Measurements from ENCODE around the gene GOLGA2. TPM values are rescaled to one million over a fixed set of nuclear protein-coding genes. Genes with fewer than 3 reads are reported as not detected.

GOLGA2 gene
- total RNA-seq, 1 donor from 2014 or later = 85.1 TPM

DNA sequence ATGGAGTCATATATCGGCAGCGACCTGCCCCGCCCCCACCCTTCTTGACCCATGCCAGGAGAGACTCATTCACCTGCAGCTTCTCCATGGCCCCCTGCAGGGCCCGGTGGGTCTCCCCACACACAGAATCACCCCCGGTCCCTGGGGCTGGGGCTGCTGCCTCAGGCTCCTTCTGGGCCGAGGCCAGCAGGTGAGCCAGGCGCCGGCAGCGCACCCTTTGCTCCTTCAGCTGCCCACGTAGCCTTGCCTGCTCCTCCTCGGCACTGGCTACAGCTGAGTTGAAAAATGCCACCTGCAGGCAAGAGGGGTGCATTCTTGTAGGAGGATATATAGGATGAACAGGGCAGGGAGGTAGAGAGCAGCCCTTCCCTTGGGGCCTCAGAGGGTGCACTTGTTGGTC is 17.9 kb downstream of the GOLGA2 start:
- no peaks in the 10 kb centered on the region for H3K9me3 ChIP-seq (ENCODE audit: control insufficient read depth in 3 of 3, low read length in 3 of 3)
- H3K36me3 ChIP-seq (ENCODE audit: control insufficient read depth in 3 of 3, insufficient read depth in 3 of 3, low read length in 3 of 3) = peaks cover 54 to 60% (median 58%) of the 10 kb centered on the region in 3 donors
- H3K27me3 ChIP-seq (ENCODE audit: control insufficient read depth in 3 of 3, insufficient read depth in 3 of 3, low read length in 3 of 3) = peaks cover 0 to 5% (median 0%) of the 10 kb centered on the region in 3 donors
- H3K4me1 ChIP-seq (ENCODE audit: control insufficient read depth in 3 of 3, insufficient read depth in 3 of 3, low read length in 3 of 3) = no peaks in the 10 kb centered on the region
- H3K27ac ChIP-seq (ENCODE audit: low read depth, low read length) = no peak overlapping the region
- no peak overlapping the region for H3K4me3 ChIP-seq (ENCODE audit: low read length in 3 of 3)
- no peak overlapping the region for H3K9ac ChIP-seq (ENCODE audit: low read depth in 1 of 3, low read length in 3 of 3)

DNA sequence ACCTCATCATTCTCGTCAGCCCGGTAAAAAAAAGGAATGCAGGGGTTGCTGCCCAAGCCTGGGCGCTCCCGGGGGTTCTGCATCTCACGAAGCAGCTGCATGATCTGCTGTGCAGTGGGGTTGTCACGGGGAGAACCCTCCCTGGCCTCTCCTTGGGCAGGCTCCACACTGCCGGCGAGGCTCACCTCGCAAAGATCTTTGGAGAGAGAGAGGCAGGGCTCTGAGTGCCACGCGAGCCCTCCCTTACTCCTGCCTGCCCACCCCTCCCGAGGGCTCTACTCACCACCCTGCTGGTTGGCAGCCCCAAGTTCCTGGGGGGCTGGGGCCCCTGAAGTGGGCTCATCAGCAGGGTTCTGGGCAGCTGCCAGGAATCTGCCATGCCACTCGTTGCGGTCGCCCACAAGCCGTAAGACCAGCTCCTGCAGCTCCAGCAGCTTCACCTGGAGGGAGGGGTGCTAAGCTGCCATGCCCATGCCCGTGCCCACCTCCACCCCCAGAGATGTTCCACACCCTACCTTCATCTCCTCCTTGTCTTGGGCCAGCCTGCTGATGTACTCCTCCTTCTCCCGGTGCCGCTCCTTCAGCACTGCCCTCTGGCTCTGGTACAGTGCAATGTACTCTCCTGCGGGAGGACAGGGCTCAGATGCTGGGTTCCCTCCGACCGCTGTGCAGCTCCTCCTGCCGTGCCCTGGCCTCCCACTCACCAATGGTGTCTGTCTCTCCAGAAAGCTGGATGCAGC is 18.6 kb downstream of the GOLGA2 start:
- Histone ChIP-seq H3K27me3 (ENCODE audit: control insufficient read depth in 3 of 3, insufficient read depth in 3 of 3, low read length in 3 of 3) (peaks cover 0 to 10% (median 3%) of the 10 kb centered on the region in 3 donors), H3K4me1 (ENCODE audit: control insufficient read depth in 3 of 3, insufficient read depth in 3 of 3, low read length in 3 of 3) (no peaks in the 10 kb centered on the region), H3K9ac (ENCODE audit: low read depth in 1 of 3, low read length in 3 of 3) (no peak overlapping the region), H3K27ac (ENCODE audit: low read depth, low read length) (no peak overlapping the region), H3K36me3 (ENCODE audit: control insufficient read depth in 3 of 3, insufficient read depth in 3 of 3, low read length in 3 of 3) (peaks cover 48 to 54% (median 52%) of the 10 kb centered on the region in 3 donors), H3K4me3 (ENCODE audit: low read length in 3 of 3) (no peak overlapping the region), H3K9me3 (ENCODE audit: control insufficient read depth in 3 of 3, low read length in 3 of 3) (no peaks in the 10 kb centered on the region)

DNA sequence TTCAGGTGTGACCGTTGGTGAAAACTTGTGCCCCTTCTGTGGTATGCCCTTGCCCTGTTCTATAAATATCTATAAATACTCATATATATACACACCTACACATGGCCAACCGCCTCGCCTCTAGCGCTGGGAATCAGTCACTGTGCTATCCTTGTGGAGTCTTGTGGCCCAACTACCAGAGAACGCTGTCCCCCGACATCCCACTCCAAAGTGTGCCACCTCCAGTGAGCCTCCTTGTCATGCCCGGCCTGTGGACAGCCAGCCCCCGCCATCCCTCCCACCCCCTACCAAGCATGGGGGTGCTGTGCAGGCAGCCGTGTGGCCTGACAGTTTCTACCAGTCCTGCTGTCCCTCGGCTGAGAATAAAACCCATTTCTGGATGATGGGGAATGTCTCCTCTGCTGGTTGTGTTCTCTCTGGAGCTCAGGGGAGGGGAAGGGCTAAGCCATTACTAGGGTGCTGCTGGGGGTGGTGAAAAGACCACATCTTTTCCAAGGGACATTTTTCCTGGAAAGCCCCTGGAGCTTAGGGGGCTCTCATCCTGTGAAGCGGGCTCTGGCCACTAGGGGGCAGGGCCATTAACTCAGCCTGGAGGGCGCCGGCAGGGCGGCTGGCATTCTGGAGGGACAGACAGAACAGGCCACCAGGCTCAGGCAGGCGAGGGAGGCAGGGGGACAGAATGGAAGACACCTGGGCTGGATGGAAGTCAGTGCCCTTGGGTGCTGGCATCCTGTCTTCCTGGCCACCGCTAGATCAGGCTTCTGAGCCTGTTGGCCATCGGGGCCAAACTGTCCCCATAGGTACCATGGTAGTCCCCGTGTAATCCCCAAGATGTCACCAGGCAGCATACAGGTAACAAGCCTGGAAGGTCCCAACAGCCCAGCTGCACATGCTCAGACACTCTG is 20.7 kb downstream of the GOLGA2 start:
- H3K4me1 ChIP-seq (ENCODE audit: control insufficient read depth in 3 of 3, insufficient read depth in 3 of 3, low read length in 3 of 3) = peaks cover 5 to 12% (median 6%) of the 10 kb centered on the region in 3 donors
- peaks cover 7 to 26% (median 18%) of the 10 kb centered on the region in 3 donors for H3K27me3 ChIP-seq (ENCODE audit: control insufficient read depth in 3 of 3, insufficient read depth in 3 of 3, low read length in 3 of 3)
- no peaks in the 10 kb centered on the region for H3K9me3 ChIP-seq (ENCODE audit: control insufficient read depth in 3 of 3, low read length in 3 of 3)
- H3K4me3 ChIP-seq (ENCODE audit: low read length in 3 of 3) = no peak overlapping the region
- no peak overlapping the region for H3K9ac ChIP-seq (ENCODE audit: low read depth in 1 of 3, low read length in 3 of 3)
- peaks cover 27 to 34% (median 31%) of the 10 kb centered on the region in 3 donors for H3K36me3 ChIP-seq (ENCODE audit: control insufficient read depth in 3 of 3, insufficient read depth in 3 of 3, low read length in 3 of 3)
- no peak overlapping the region for H3K27ac ChIP-seq (ENCODE audit: low read depth, low read length)

DNA sequence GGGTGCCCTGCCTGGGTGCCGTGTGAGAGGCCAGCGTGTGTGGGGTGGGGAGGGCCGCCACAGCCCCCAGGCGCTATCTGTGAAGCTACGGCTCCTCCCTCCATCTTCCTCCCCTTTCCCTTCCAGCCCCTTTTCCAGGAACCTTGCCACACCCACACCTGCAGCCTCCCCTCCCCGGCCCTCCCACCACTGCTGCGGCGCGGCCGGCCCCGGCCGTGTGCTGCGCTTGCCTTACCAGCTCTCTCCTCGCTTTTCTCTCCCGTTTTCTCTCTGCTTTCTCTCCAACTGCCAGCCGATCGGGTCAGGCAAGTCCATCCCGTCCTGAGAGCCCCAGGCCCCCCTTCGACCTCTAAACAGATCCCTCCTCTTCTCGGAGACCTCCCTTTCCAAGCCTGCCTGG is 21.4 kb downstream of the GOLGA2 start:
- H3K27me3 ChIP-seq (ENCODE audit: control insufficient read depth in 3 of 3, insufficient read depth in 3 of 3, low read length in 3 of 3) = peaks cover 7 to 29% (median 20%) of the 10 kb centered on the region in 3 donors
- H3K9ac ChIP-seq (ENCODE audit: low read depth in 1 of 3, low read length in 3 of 3) = no peak overlapping the region
- no peak overlapping the region for H3K27ac ChIP-seq (ENCODE audit: low read depth, low read length)
- H3K9me3 ChIP-seq (ENCODE audit: control insufficient read depth in 3 of 3, low read length in 3 of 3) = no peaks in the 10 kb centered on the region
- no peak overlapping the region for H3K4me3 ChIP-seq (ENCODE audit: low read length in 3 of 3)
- peaks cover 19 to 26% (median 23%) of the 10 kb centered on the region in 3 donors for H3K36me3 ChIP-seq (ENCODE audit: control insufficient read depth in 3 of 3, insufficient read depth in 3 of 3, low read length in 3 of 3)
- peaks cover 5 to 12% (median 6%) of the 10 kb centered on the region in 3 donors for H3K4me1 ChIP-seq (ENCODE audit: control insufficient read depth in 3 of 3, insufficient read depth in 3 of 3, low read length in 3 of 3)

DNA sequence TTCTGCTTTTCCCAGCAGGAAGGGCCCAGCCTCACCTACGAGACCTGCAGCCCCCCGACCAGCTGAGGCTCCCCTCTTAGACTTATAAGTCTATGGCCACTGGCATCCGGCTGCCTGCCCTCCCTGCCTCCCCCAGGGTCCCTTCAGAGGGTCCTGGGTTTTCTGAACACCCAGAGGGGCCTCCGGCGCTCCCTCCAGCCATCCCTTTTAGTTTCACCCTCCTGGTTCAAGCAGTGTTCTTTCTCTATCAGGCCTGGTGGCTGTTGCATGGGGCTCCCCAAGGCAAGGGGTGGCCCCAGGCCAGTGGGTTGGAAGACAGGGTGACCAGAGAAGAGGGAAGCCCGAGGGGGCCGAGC is 21.8 kb downstream of the GOLGA2 start:
- H3K27ac ChIP-seq (ENCODE audit: low read depth, low read length) = no peak overlapping the region
- no peak overlapping the region for H3K4me3 ChIP-seq (ENCODE audit: low read length in 3 of 3)
- H3K27me3 ChIP-seq (ENCODE audit: control insufficient read depth in 3 of 3, insufficient read depth in 3 of 3, low read length in 3 of 3) = peaks cover 7 to 29% (median 20%) of the 10 kb centered on the region in 3 donors
- peaks cover 5 to 12% (median 6%) of the 10 kb centered on the region in 3 donors for H3K4me1 ChIP-seq (ENCODE audit: control insufficient read depth in 3 of 3, insufficient read depth in 3 of 3, low read length in 3 of 3)
- H3K36me3 ChIP-seq (ENCODE audit: control insufficient read depth in 3 of 3, insufficient read depth in 3 of 3, low read length in 3 of 3) = peaks cover 15 to 23% (median 19%) of the 10 kb centered on the region in 3 donors
- no peak overlapping the region for H3K9ac ChIP-seq (ENCODE audit: low read depth in 1 of 3, low read length in 3 of 3)
- no peaks in the 10 kb centered on the region for H3K9me3 ChIP-seq (ENCODE audit: control insufficient read depth in 3 of 3, low read length in 3 of 3)

DNA sequence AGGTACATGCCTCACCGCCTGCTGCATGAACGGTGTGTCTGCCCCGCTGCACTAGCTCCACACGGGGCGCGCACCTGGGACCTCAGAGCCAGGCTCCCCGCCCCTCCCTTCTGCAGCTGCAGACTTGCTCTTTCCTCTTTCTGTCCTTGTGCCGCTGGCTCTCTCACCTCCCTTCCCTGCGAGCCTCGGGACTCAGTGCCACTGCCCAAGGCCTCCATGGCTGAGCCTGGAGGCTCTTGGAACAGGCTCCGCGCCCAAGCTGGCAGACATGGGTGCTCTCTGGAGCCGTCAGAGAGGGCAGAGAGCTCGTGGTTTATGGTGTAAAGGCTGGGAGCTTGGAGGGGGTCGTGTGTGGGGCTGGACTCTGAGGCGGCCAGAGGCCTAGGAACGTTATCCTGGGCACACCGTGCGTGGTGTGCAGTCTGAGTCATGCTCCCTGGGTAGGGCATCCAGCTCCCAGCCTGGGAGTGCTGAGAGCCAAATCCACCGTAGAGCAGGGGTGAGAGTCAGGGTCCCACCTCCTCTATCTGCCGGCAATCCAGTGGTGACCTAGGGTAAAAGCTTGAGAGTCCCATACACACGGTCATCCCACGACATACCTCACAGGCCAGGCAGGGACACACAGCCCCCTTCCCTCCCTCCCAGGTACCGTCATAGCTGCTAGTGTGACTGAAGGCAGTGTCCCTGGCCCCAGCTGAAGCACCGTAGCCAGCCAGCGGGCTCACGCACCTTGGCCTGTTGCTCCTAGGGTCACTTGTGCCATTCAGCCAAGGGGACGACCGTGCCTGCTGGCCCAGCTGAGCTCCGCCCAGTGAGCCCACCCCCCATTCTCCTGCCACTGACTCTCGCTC is 22.4 kb downstream of the GOLGA2 start:
- H3K36me3 ChIP-seq (ENCODE audit: control insufficient read depth in 3 of 3, insufficient read depth in 3 of 3, low read length in 3 of 3) = peaks cover 11 to 18% (median 13%) of the 10 kb centered on the region in 3 donors
- H3K27ac ChIP-seq (ENCODE audit: low read depth, low read length) = no peak overlapping the region
- H3K9ac ChIP-seq (ENCODE audit: low read depth in 1 of 3, low read length in 3 of 3) = no peak overlapping the region
- no peak overlapping the region for H3K4me3 ChIP-seq (ENCODE audit: low read length in 3 of 3)
- H3K9me3 ChIP-seq (ENCODE audit: control insufficient read depth in 3 of 3, low read length in 3 of 3) = no peaks in the 10 kb centered on the region
- peaks cover 7 to 32% (median 20%) of the 10 kb centered on the region in 3 donors for H3K27me3 ChIP-seq (ENCODE audit: control insufficient read depth in 3 of 3, insufficient read depth in 3 of 3, low read length in 3 of 3)
- H3K4me1 ChIP-seq (ENCODE audit: control insufficient read depth in 3 of 3, insufficient read depth in 3 of 3, low read length in 3 of 3) = peaks cover 5 to 12% (median 6%) of the 10 kb centered on the region in 3 donors

DNA sequence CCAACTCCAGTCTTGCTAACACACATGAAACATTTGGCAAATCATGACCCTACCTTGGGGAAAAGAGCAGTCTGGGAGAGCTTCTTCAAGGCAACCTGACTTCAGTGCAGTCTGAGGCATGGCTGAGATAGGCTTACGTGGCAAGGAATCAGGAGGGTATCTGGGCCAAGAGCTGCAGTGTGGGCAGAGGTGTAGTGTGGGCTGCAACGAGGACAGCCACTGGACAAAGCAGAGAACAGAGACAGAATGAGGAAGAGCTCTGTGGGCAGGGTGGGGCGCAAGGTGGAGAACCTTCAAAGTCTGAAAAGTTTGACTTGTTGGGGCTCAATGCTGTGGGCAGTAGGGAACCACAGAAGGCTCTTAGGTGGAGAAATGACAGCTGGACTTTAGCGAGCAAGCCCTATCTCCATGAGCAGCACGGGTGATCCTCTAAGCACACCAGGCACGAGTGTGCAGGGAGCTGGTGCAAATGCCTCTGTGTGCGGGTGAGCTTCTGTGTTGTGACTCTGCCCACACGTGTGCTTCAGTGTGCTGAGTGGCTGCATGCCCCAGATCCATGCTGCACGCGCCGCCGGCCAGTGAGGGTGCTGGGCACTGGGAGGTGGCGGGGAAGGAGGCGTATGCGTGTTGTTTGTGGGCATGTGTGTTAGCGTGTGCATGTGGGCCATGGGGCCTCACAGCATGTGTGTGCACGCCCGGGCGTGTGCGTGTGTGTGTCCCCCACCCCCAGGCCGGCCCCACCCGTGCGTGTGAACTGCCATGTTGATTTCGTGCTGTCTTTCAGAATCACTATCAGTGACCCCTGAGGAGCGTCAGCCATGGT is 23.3 kb downstream of the GOLGA2 start:
- Histone ChIP-seq H3K9me3 (ENCODE audit: control insufficient read depth in 3 of 3, low read length in 3 of 3) (no peaks in the 10 kb centered on the region), H3K4me1 (ENCODE audit: control insufficient read depth in 3 of 3, insufficient read depth in 3 of 3, low read length in 3 of 3) (peaks cover 5 to 12% (median 6%) of the 10 kb centered on the region in 3 donors), H3K4me3 (ENCODE audit: low read length in 3 of 3) (no peak overlapping the region), H3K27ac (ENCODE audit: low read depth, low read length) (no peak overlapping the region), H3K9ac (ENCODE audit: low read depth in 1 of 3, low read length in 3 of 3) (no peak overlapping the region), H3K36me3 (ENCODE audit: control insufficient read depth in 3 of 3, insufficient read depth in 3 of 3, low read length in 3 of 3) (peaks cover 3 to 12% (median 6%) of the 10 kb centered on the region in 3 donors), H3K27me3 (ENCODE audit: control insufficient read depth in 3 of 3, insufficient read depth in 3 of 3, low read length in 3 of 3) (peaks cover 7 to 33% (median 20%) of the 10 kb centered on the region in 3 donors)

DNA sequence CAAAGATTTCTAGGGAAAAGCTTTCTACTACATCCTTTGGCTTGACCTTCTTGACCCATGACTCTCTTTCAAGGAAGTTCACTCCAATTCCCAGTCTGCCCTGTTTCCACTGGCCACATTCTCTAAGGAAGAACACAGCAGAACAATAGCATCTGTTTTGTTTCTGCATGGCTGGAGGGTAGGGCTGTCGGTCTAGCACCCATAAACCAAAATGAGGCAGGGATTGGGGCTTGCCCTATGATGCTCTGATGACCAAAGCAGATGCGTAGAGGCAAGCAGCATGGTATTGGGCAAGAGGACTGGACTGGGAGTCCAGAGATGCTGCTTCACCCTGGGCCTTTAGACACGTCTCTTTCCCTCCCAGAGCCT is 24.1 kb downstream of the GOLGA2 start:
- Histone ChIP-seq H3K9ac (ENCODE audit: low read depth in 1 of 3, low read length in 3 of 3) (no peak overlapping the region), H3K4me3 (ENCODE audit: low read length in 3 of 3) (no peak overlapping the region), H3K27ac (ENCODE audit: low read depth, low read length) (no peak overlapping the region), H3K9me3 (ENCODE audit: control insufficient read depth in 3 of 3, low read length in 3 of 3) (no peaks in the 10 kb centered on the region), H3K4me1 (ENCODE audit: control insufficient read depth in 3 of 3, insufficient read depth in 3 of 3, low read length in 3 of 3) (peaks cover 5 to 12% (median 6%) of the 10 kb centered on the region in 3 donors), H3K36me3 (ENCODE audit: control insufficient read depth in 3 of 3, insufficient read depth in 3 of 3, low read length in 3 of 3) (peaks cover 0 to 4% (median 0%) of the 10 kb centered on the region in 3 donors), H3K27me3 (ENCODE audit: control insufficient read depth in 3 of 3, insufficient read depth in 3 of 3, low read length in 3 of 3) (peaks cover 7 to 33% (median 24%) of the 10 kb centered on the region in 3 donors)

Measured in skeletal muscle tissue (tissue), 4 donors.